KG1 (cell line): ENCODE results near the gene IQGAP2.
"Not testable (repeated sequence)": the region's sequence is repeated elsewhere in the genome, so short reads cannot be mapped to it uniquely, and the experiment has no call there.

Source experiments
- DNase-seq: peaks from one replicate; lab custom pipeline; 2025; lab: John Stamatoyannopoulos, UW

The IQGAP2 gene

DNA sequence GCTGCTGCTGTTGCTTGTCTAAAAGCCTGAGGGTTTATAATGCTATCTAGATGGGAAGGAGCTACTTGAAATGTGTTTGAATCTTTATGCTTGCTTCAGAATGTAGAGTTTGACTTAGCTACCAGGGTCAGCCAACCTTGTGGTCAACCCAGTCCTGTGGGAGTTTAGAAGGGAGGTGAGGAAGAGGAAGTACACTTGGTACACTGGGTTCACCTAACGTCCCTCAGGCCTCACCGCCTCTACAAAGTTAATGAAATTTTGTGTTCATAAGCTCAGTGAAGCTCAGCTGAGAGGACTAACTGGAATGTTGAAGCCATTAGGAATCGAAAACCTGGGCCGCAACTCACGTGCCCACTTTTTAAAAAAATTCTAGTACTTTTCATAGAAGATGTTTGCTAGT, 10.7 kb downstream of the IQGAP2 start:
- DNase-seq, result no peak

DNA sequence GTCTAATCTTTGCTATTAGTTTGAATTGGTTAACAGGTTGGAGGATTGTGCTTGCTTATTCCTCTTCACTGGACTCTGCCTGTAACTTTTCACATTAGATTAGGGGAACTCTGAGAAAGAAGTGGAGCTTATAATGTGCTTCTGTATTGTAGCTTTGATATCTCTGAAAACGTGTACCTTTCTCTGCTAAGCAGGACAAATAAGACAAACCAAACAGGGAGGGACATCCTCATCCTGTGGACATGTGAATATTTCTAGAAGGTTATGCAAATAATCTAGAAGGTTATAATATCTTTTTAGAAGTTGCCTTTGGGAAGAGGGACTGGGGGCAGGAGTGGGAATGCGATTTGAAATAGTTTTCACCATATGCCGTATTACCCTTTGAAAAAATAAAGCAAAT, 11.7 kb downstream of the IQGAP2 start:
- DNase-seq, result no peak

DNA sequence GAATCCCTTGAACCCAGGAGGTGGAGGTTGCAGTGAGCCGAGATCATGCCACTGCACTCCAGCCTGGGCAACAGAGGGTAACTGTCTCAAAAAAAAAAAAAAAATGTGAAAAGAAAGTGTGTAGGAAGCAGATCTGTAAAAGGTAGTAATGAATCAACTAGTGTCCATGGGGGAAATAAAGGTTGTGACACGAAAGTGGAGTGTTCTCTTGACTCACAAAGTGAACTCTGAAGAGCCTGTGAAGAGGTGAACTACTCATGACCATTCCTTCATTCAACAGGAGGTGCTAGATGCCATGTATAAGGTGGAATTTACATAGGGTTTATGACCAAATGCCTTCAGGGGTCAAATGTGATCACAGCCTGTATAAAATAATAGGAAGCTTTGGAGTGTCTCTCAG, 12.8 kb downstream of the IQGAP2 start:
- no peak for DNase-seq

DNA sequence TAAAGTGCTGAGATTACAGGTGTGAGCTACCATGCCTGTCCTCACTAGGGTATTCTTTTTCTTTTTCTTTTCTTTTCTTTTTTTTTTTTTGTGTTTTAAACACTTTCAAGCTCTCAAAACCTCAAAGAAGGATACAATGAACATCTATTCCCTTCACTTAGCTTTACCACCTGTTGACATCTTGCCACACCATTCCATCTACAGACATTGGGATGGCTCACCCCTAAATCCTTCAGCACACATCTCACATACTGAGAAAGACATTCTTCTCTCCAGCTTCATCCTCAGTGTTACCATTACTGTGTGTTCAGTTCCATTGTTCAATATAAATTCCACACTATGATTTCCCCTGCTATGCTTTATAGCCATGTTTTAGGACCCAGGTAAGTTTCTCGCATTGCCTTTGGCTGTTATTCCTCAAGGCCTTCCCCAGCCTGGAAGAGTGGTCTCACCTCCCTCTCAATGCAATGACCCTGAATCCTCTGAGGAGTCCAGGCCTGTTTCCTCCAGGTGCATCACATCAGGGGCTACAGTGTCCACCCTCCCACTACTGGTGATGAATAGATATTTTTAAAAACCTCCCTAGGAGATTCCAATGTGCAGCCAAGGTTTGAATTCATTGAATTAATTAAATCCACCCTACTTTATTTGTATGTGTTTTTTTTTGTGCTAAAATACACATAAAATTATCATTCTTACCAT, 16.7 kb downstream of the IQGAP2 start:
- no peak for DNase-seq

DNA sequence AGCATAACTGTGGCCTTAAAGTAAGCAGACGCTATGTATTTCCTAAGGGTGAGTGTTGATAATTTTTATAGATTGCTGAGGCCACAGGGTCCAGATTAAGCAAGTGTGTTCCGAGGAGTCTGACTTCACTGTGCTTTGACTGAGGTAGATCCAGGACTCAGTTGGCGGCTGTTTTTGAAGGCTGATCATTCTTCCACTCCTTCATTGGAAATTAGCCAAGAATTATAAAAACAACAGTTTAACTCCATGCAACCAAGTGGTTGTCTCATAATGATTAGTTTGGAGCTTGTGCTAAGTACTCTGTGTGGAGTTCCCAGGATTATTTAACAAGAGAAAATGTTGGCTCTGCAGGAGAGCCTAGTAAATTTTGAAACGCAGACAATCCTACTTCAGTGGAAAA, 19.1 kb downstream of the IQGAP2 start:
- DNase-seq, result no peak

- no peak for DNase-seq
Observed at GRCh38 chr5:76422742-76423141, 19.7 kb downstream of the IQGAP2 start.

DNA sequence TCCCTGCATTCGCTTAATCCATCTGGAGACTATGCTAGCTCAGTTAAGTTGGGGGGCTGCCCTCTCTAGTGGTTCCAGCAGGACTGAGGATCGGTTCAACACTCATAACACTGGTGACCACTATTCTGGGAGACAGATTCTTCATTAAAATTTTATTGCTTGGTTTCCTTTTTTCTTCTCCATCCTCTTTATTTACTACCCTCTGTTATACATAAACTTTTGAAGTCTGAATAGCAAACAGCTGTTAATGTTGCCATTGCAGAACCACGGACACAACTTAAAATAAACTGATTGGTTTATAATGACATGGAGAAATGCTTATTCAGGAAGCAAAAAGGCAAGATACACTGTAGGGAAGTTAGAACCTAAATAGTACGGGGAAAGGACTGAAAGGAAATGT, 22.1 kb downstream of the IQGAP2 start:
- DNase-seq, result no peak

DNA sequence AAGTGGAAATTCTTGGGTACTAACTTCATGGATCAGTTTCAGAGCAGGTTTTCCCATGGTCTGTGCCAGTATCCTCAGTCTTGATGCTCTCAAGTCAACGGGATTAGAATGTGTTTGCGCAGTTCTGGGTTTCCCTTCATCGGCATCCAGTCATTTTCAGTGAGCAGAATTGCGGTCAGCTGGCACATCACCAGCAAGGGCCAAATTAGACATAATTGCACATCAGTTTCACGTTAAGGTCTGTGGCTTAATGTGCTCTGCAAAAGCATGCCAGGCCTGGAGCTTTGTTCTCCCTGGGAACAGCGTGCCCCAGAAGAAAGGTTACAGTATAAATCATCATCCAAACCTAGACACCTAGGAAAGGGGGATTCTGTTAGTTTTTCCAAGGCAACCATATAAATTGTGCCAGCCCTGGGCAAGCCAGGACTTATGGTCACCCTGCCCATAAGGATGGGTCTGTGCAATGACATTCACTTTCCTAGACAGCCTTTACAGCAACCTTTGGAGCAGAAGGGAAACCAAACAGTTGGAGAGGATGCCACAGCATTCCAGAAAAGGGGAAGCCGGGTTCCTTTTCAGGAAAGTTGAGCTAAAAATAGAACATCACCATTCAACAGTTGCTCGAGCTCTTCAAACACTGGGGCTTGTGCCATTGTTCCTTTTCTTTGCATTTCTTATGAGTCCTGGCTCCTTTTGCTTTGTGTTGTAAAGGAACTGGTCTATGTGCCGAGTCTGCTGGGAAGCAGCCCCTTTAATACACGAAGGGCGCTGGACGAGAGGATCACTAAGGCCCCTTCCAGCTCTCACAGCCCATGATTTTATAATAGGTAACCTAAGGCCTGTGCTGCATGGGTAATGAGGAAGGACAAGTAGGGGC, 23.1 kb downstream of the IQGAP2 start:
- DNase-seq, result no peak

GRCh38 chr5:76427206-76428140, 24.4 kb downstream of the IQGAP2 start:
- DNase-seq, result no peak

GRCh38 chr5:76428550-76428949, 25.5 kb downstream of the IQGAP2 start:
- not testable (repeated sequence) for DNase-seq

- no peak for DNase-seq
Observed at GRCh38 chr5:76433261-76433660, 30.2 kb downstream of the IQGAP2 start.

- not testable (repeated sequence) for DNase-seq
Observed at GRCh38 chr5:76437507-76437906, 34.4 kb downstream of the IQGAP2 start.

DNA sequence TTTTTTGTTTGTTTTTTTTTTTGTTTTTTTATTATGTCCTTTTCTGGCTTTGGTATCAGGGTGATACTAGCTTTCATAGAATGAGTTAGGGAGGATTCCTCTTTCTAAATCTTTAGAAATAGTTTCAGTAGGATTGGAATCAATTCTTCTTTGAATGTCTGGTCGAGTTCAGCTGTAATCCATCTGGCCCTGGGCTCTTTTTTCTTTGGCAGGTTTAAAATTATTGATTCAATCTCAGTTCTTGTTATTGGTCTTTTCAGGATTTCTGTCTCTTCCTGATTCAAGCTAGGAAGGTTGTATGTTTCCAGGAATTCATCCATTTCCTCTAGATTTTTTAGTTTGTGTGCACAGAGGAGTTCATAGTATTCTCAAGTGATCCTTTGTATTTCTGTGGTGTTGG, 34.9 kb downstream of the IQGAP2 start:
- DNase-seq, result no peak

DNA sequence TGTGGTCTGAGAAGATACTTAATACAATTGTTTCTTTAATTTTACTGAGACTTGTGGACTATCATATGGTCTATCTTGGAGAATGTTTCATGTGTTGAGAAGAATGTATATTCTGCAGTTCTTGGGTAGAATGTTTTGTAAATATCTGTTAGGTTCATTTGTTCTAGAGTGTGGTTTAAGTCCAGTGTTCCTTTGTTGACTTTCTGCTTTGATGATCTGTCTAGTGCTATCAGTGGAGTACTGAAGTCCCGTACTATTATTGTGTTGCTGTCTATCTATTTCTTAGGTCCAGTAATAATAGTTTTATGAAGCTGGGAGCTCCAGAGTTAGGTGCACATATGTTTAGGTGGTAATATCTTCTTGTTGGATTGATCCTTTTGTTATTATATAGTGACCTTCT, 36.1 kb downstream of the IQGAP2 start:
- no peak for DNase-seq

DNA sequence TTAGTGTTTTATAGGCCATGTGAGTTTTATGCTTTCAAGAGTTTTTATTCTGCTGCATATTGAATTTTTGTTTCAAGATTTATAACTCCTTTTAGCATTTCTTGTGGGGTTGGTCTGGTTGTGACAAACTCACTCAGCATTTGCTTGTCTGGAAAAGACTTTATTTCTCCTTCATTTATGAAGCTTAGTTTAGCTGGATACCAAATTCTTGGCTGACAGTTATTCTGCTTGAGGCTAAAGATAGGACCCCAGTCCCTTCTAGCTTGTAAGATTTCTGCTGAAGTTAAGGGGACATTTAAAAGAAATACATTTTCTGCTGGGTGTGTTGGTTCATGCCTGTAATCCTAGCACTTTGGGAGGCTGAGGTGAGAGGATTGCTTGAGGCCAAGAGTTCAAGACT, 36.8 kb downstream of the IQGAP2 start:
- no peak for DNase-seq

DNA sequence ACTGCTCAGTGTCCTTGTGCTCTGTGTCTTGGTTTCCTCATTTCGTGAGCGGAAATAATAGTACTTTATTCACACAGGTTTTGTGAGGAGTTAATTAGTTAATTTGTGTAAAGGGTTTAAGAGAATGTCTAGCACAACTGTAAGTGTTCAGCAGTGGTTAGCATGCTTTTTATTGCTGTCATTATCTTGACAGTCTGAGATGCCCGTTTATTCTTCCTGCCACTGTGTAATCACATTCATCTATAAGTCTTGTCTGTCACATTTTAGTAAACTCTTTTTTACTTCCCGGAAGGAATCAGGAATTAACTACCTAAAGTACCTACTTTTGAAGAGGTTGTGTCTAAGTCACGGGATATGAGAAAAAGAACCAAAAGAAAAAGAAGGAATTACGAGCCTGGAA, 38.0 kb downstream of the IQGAP2 start:
- no peak for DNase-seq

- DNase-seq, result no peak
Observed at GRCh38 chr5:76441890-76442673, 39.0 kb downstream of the IQGAP2 start.

DNA sequence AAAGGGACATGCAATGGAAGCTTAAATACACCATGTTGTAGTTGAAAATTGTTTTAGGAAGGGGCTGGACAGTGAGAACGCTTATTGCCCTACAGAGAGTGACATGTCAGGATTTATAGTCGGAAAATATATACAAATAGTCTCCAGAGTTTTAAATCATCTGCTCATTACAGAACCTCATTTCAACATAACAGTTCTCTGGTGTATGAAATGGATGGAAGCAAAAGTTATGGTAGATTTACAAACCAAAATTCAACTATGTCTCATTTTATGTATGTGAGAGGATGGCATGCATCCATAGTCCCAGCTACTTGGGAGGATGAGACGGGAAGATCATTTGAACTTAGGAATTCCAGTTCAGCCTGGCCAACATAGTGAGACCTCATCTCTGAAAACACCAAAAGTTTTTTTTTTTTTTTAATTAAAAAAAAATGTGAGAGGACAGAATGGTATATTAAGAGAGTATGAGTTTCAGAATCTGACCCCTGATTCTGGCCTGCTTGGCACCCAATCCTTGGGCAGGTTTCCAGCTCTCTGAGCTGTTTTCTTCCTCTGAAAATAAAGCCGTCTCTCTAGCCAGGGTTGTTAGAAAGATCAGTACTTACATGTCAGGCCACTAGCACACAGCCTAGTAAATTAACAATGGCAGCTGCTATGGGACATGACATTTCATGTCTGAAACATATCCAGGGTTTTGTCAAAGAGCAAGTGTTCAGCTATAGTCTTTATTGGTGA, 40.1 kb downstream of the IQGAP2 start:
- DNase-seq, result no peak

- no peak for DNase-seq
Observed at GRCh38 chr5:76445063-76445462, 42.0 kb downstream of the IQGAP2 start.

DNA sequence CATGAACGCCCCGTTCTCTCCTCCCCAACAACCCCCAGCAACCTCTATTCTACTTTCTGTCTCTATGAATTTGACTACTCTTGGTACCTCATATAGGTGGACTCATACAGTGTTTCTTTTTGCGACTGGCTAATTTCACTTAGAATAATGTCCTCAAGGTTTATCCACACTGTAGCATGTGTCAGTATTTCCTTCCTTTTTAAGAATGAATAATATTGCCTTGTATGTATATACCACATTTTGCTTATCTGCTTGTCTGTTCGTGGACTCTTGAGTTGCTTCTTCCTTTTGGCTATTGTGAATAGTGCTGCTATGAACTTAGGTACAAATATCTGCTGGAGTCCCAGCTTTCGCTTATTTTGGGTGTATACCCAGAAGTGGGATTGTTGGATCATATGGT, 42.7 kb downstream of the IQGAP2 start:
- DNase-seq, result peak; percentile 50

GRCh38 chr5:76446776-76447175, 43.7 kb downstream of the IQGAP2 start:
- DNase-seq, result no peak
